ENCODE results near the gene USP6. TPM values are rescaled to one million over a fixed set of nuclear protein-coding genes. Genes with fewer than 3 reads are reported as not detected.
"Not testable (repeated sequence)": the region's sequence is repeated elsewhere in the genome, so short reads cannot be mapped to it uniquely, and the experiment has no call there.

The USP6 gene
- polyA plus RNA-seq, 1 experiment: not detected

DNA sequence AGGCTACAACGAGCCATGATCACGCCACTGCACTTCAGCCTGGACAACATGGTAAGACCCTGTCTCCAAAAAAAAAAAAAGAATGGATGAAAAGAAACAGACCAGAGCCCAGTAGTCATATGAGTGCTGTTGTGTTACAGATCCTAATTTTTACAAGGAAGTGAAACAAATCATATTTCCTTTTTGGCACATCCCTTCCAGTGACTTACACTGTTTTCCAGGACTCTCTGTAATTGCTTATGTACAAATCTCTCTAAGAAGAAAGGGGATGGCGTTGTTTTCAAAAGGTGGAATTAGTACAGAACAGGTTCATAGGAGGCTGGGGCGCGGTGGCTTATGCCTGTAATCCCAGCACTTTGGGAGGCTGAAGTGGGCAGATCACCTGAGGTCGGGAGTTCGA, 95.6 kb downstream of the USP6 start:
- CTCF ChIA-PET: no interaction called here
- POLR2A ChIA-PET: no interaction called here
- Histone ChIP-seq H3K27me3 (ENCODE audit: control insufficient read depth, insufficient read depth, low read length) (no peaks in the 10 kb centered on the region), H3K9me3 (ENCODE audit: control insufficient read depth, insufficient read depth, low read length) (no peaks in the 10 kb centered on the region), H3K27ac (ENCODE audit: low read depth, low read length) (no peak overlapping the region), H3K4me3 (ENCODE audit: low read depth, low read length) (no peak overlapping the region)
- no peak for DNase-seq (ENCODE audit: low read depth, low spot score)
- TF ChIP-seq, protein P1, sequence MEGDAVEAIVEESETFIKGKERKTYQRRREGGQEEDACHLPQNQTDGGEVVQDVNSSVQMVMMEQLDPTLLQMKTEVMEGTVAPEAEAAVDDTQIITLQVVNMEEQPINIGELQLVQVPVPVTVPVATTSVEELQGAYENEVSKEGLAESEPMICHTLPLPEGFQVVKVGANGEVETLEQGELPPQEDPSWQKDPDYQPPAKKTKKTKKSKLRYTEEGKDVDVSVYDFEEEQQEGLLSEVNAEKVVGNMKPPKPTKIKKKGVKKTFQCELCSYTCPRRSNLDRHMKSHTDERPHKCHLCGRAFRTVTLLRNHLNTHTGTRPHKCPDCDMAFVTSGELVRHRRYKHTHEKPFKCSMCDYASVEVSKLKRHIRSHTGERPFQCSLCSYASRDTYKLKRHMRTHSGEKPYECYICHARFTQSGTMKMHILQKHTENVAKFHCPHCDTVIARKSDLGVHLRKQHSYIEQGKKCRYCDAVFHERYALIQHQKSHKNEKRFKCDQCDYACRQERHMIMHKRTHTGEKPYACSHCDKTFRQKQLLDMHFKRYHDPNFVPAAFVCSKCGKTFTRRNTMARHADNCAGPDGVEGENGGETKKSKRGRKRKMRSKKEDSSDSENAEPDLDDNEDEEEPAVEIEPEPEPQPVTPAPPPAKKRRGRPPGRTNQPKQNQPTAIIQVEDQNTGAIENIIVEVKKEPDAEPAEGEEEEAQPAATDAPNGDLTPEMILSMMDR (IDR thresholded peaks at IDR 0.05; ENCODE audit: low read depth, low read length): no peak

DNA sequence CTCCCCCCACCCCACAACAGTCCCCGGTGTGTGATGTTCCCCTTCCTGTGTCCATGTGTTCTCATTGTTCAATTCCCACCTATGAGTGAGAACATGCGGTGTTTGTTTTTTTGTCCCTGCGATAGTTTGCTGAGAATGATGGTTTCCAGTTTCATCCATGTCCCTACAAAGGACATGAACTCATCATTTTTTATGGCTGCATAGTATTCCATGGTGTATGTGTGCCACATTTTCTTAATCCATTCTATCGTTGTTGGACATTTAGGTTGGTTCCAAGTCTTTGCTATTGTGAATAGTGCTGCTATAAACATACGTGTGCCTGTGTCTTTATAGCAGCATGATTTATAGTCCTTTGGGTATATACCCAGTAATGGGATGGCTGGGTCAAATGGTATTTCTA, 101.7 kb downstream of the USP6 start:
- H3K27ac ChIP-seq (ENCODE audit: low read depth, low read length); H3K27me3 ChIP-seq (ENCODE audit: control insufficient read depth, insufficient read depth, low read length); H3K9me3 ChIP-seq (ENCODE audit: control insufficient read depth, insufficient read depth, low read length); DNase-seq (ENCODE audit: low read depth, low spot score); POLR2A ChIA-PET; H3K4me3 ChIP-seq (ENCODE audit: low read depth, low read length); CTCF ChIA-PET: not testable (repeated sequence)

DNA sequence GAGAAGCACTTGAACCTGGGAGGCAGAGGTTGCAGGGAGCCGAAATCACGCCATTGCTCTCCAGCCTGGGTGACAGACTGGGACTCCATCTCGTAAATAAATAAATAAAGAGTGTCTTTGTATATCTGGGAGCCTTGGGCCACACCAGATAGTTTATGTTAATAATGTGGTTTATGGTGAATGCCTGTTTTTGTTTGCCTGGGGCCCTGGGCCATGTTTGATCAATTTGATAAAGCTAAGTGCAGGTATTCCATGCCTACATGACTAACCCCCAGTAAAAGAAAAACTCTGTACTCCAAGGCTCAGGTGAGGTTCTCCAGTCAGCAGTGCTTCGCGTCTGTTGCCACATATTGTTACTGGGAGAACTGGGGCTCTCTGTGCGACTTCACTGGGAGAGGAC, 103.7 kb downstream of the USP6 start:
- ChIA-PET POLR2A (interaction anchor here (0.5 kb wide), 1 partner anchor 89 kb away, joined by 4 read pairs; no protein-coding TSS in a partner anchor), CTCF (no interaction called here)
- TF ChIP-seq, protein P1 (IDR thresholded peaks at IDR 0.05; ENCODE audit: low read depth, low read length): no peak
- DNase-seq (ENCODE audit: low read depth, low spot score): no peak
- Histone ChIP-seq H3K4me3 (ENCODE audit: low read depth, low read length) (no peak overlapping the region), H3K27ac (ENCODE audit: low read depth, low read length) (no peak overlapping the region), H3K9me3 (ENCODE audit: control insufficient read depth, insufficient read depth, low read length) (no peaks in the 10 kb centered on the region), H3K27me3 (ENCODE audit: control insufficient read depth, insufficient read depth, low read length) (no peaks in the 10 kb centered on the region)

DNA sequence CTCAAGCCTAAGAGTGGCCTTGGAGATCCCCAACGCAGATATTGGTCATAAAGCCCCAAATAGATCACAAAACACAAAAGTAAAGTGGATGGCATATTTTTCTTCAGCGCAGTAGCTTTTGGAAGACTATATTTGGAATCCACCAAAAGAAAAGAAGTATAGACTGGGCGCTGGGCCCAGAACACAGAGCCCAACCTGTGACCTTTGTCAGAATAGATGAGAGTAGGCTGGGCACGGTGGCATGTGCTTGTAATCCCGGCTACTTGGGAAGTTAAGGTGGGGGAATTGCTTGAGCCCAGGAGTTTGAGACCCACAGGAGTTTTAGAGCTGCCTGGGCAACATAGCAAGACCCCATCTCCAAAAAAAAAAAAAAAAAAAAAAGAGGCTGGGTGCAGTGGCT, 104.2 kb downstream of the USP6 start:
- ChIA-PET CTCF (no interaction called here), POLR2A (interaction anchor here (0.5 kb wide), 1 partner anchor 88 kb away, joined by 4 read pairs; no protein-coding TSS in a partner anchor)
- DNase-seq (ENCODE audit: low read depth, low spot score): no peak
- H3K4me3 ChIP-seq (ENCODE audit: low read depth, low read length): no peak overlapping the region
- H3K27ac ChIP-seq (ENCODE audit: low read depth, low read length): no peak overlapping the region
- no peaks in the 10 kb centered on the region for H3K27me3 ChIP-seq (ENCODE audit: control insufficient read depth, insufficient read depth, low read length)
- TF ChIP-seq, protein P1 (IDR thresholded peaks at IDR 0.05; ENCODE audit: low read depth, low read length): no peak
- H3K9me3 ChIP-seq (ENCODE audit: control insufficient read depth, insufficient read depth, low read length): no peaks in the 10 kb centered on the region

DNA sequence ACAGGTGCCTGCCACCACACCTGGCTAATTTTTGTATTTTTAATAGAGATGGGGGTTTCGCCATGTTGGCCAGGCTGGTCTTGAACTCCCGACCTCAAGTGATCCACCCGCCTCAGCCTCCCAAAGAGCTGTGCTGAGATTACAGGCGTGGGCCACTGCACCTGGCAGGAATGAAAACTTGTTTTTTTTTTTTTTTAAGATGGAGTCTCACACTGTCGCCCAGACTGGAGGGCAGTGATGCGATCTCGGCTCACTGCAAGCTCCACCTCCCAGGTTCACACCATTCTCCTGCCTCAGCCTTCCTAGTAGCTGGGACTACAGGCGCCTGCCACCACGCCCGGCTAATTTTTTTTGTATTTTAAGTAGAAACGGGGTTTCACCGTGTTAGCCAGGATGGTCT, 106.1 kb downstream of the USP6 start:
- DNase-seq (ENCODE audit: low read depth, low spot score); H3K27ac ChIP-seq (ENCODE audit: low read depth, low read length); H3K4me3 ChIP-seq (ENCODE audit: low read depth, low read length); H3K9me3 ChIP-seq (ENCODE audit: control insufficient read depth, insufficient read depth, low read length); H3K27me3 ChIP-seq (ENCODE audit: control insufficient read depth, insufficient read depth, low read length); POLR2A ChIA-PET: not testable (repeated sequence)
- CTCF ChIA-PET: interaction anchor here (1.5 kb wide), 1 partner anchor 15 kb away, joined by 5 read pairs; no protein-coding TSS in a partner anchor

Small RNAs within 50 kb of the gene (small RNA-seq; reads per million reads assigned to genes)
- not detected for gene AC012146.4 (ENCODE audit: insufficient read length, low read depth)

Other genes with a start within 250 kb of the USP6 start
- gene C17orf107, start 216.5 kb upstream of the USP6 start, polyA plus RNA-seq (2011; rRNA removed): 1.0 TPM in 2 replicates
- gene CHRNE, start 212.9 kb upstream of the USP6 start, polyA plus RNA-seq (2011; rRNA removed): 0.07 and 0.19 TPM in 2 replicates
- gene GP1BA, start 183.8 kb upstream of the USP6 start, polyA plus RNA-seq (2011; rRNA removed): not detected in 2 replicates
- 44.7 and 50.0 TPM in 2 replicates for gene SLC25A11, start 176.0 kb upstream of the USP6 start, polyA plus RNA-seq (2011; rRNA removed)
- gene RNF167, start 175.8 kb upstream of the USP6 start, polyA plus RNA-seq (2011; rRNA removed): 63.1 and 64.3 TPM in 2 replicates
- gene PFN1, start 167.5 kb upstream of the USP6 start, polyA plus RNA-seq (2011; rRNA removed): 1,141 and 1,329 TPM in 2 replicates
- gene ENO3, start 164.9 kb upstream of the USP6 start, polyA plus RNA-seq (2011; rRNA removed): 2.3 and 3.2 TPM in 2 replicates
- 71.0 and 71.1 TPM in 2 replicates for gene SPAG7, start 148.2 kb upstream of the USP6 start, polyA plus RNA-seq (2011; rRNA removed)
- gene CAMTA2, start 128.4 kb upstream of the USP6 start, polyA plus RNA-seq (2011; rRNA removed): 18.0 and 20.0 TPM in 2 replicates
- gene INCA1, start 118.5 kb upstream of the USP6 start, polyA plus RNA-seq (2011; rRNA removed): 0.29 and 0.56 TPM in 2 replicates
- gene KIF1C, start 118.1 kb upstream of the USP6 start, polyA plus RNA-seq (2011; rRNA removed): 46.9 and 49.8 TPM in 2 replicates
- gene SLC52A1, start 80.6 kb upstream of the USP6 start, polyA plus RNA-seq (2011; rRNA removed): not detected in 2 replicates
- 2.3 and 3.0 TPM in 2 replicates for gene ZFP3, start 37.6 kb upstream of the USP6 start, polyA plus RNA-seq (2011; rRNA removed)
- 4.2 and 4.8 TPM in 2 replicates for gene ZNF232, start 4.2 kb upstream of the USP6 start, polyA plus RNA-seq (2011; rRNA removed)
- 3.6 and 4.5 TPM in 2 replicates for gene ZNF594, start 75.8 kb downstream of the USP6 start, polyA plus RNA-seq (2011; rRNA removed)
- not detected in 2 replicates for gene SCIMP, start 118.8 kb downstream of the USP6 start, polyA plus RNA-seq (2011; rRNA removed)
- gene RABEP1, start 166.3 kb downstream of the USP6 start, polyA plus RNA-seq (2011; rRNA removed): 33.2 and 46.9 TPM in 2 replicates

Measured in AG04450 (cell line).